HCT116 (cell line): Measurements from ENCODE around the gene SC5D. TPM values are rescaled to one million over a fixed set of nuclear protein-coding genes. Genes with fewer than 3 reads are reported as not detected.

Experiments used
- ATAC-seq: fragments of 200-7000 bp; cut with Tn5 transposase; 2 replicates; pipeline ENCODE4 v1.9.1; 2020; ENCODE audit warnings: mild to moderate bottlenecking, moderate library complexity
- BruUV-seq: library from RNA; stranded (reverse); fragments of 400-500 nt; replicated peaks from 2 replicates; lab custom pipeline; 2021; lab: Mats Ljungman, UMichigan
- CTCF ChIA-PET: fragments of 300-600 bp; sonication (Branson Sonifier 250); formaldehyde crosslinking; loops from one replicate; lab custom pipeline; 2021; ENCODE audit warnings: antibody characterized with exemption; lab: Charles Lee
- POLR2A ChIA-PET: fragments of 300-600, 350-600 bp; sonication (Branson Sonifier 250); formaldehyde crosslinking; loops from one replicate; lab custom pipeline; 2021; ENCODE audit warnings: antibody characterized with exemption; lab: Charles Lee
- RAD21 ChIA-PET, 2 experiments: fragments of 300-600 bp; sonication (Branson Sonifier 250); formaldehyde crosslinking; loops; one replicate each; lab custom pipeline; 2023; ENCODE audit warnings: low total read pairs in 2 of 2; ENCODE audit not compliant: uncharacterized antibody in 2 of 2, unreplicated experiment in 2 of 2, low non-redundant PET in 1 of 2; lab: Charles Lee
- DNase-seq: peaks from one replicate; pipeline ENCODE4 v3.0.0-alpha.2; 2010; ENCODE audit warnings: low read depth, low spot score
- H2AFZ ChIP-seq: fragments of 200-600 bp; shearing (Covaris generic), sonication (generic); 2 replicates; pipeline ENCODE4 v1.6.1; 2017; ENCODE audit warnings: low read depth, mixed run types, mixed read lengths, antibody characterized with exemption, low read length; ENCODE audit not compliant: poor library complexity, severe bottlenecking
- H3K27ac ChIP-seq: 2 replicates; pipeline ENCODE4 v1.5.1; 2012; ENCODE audit warnings: low read depth, low read length
- H3K27me3 ChIP-seq: fragments of 200-600 bp; sonication (generic); 2 replicates; pipeline ENCODE4 v1.6.1; 2016; ENCODE audit warnings: mixed run types, low read length, mixed read lengths; ENCODE audit not compliant: insufficient read depth
- H3K36me3 ChIP-seq, 2 experiments: fragments of 200-500 bp in 1 of 2; fragments of 200-600 bp in 1 of 2; sonication (Bioruptor generic) in 1 of 2; sonication (generic) in 1 of 2; 2 replicates each; pipeline versions ENCODE4 v1.5.1 to v1.6.1; 2014 to 2016; ENCODE audit warnings: low read length in 2 of 2, inconsistent platforms in 1 of 2, mixed read lengths in 1 of 2, mixed run types in 1 of 2; ENCODE audit not compliant: insufficient read depth in 2 of 2, control insufficient read depth in 1 of 2
- H3K4me1 ChIP-seq, 2 experiments: fragments of 200-600 bp in 1 of 2; sonication (generic) in 1 of 2; 2 replicates each; pipeline versions ENCODE4 v1.5.1 to v1.6.1; 2012 to 2017; ENCODE audit warnings: low read length in 2 of 2, inconsistent platforms in 1 of 2, mild to moderate bottlenecking in 1 of 2, mixed read lengths in 1 of 2, mixed run types in 1 of 2, moderate library complexity in 1 of 2; ENCODE audit not compliant: insufficient read depth in 2 of 2, control insufficient read depth in 1 of 2
- H3K4me2 ChIP-seq: fragments of 200-600 bp; sonication (generic); 2 replicates; pipeline ENCODE4 v1.6.1; 2017; ENCODE audit warnings: mixed run types, low read length, mixed read lengths
- H3K4me3 ChIP-seq, 2 experiments: fragments of 200-600 bp in 1 of 2; sonication (generic) in 1 of 2; replicated peaks in 1 of 2; 2 replicates each; pipeline ENCODE4 v1.5.1; 2011 to 2016; ENCODE audit warnings: low read length in 2 of 2, control low read depth in 1 of 2, low read depth in 1 of 2, mild to moderate bottlenecking in 1 of 2, mixed read lengths in 1 of 2, mixed run types in 1 of 2
- H3K79me2 ChIP-seq: fragments of 200-600 bp; sonication (generic); 2 replicates; pipeline ENCODE4 v1.6.1; 2017; ENCODE audit warnings: mild to moderate bottlenecking, mixed run types, low read length, moderate library complexity, mixed read lengths; ENCODE audit not compliant: insufficient read depth
- H3K9ac ChIP-seq: fragments of 200-600 bp; sonication (generic); 2 replicates; pipeline ENCODE4 v1.6.1; 2016; ENCODE audit warnings: low read length, mixed read lengths
- H3K9me2 ChIP-seq: fragments of 200-600 bp; sonication (generic), shearing (Covaris generic); 2 replicates; pipeline ENCODE4 v1.6.1; 2017; ENCODE audit warnings: mixed run types, mild to moderate bottlenecking, moderate library complexity; ENCODE audit not compliant: insufficient read depth
- H3K9me3 ChIP-seq, 2 experiments: fragments of 200-500 bp in 1 of 2; fragments of 200-600 bp in 1 of 2; sonication (Bioruptor generic) in 1 of 2; sonication (generic) in 1 of 2; 2 replicates each; pipeline ENCODE4 v1.6.1; 2014 to 2017; ENCODE audit warnings: low read length in 2 of 2, mixed read lengths in 2 of 2, inconsistent platforms in 1 of 2, low read depth in 1 of 2, mild to moderate bottlenecking in 1 of 2, mixed run types in 1 of 2, moderate library complexity in 1 of 2; ENCODE audit not compliant: control insufficient read depth in 1 of 2, insufficient read depth in 1 of 2
- H4K20me1 ChIP-seq: fragments of 200-600 bp; sonication (generic), shearing (Covaris generic); 2 replicates; pipeline ENCODE4 v1.6.1; 2017; ENCODE audit warnings: mixed run types, mild to moderate bottlenecking, moderate library complexity; ENCODE audit not compliant: insufficient read depth
- ATF3 ChIP-seq: IDR thresholded peaks from 2 replicates; pipeline ENCODE4 v1.6.1; 2012
- CBX3 ChIP-seq: IDR thresholded peaks from 2 replicates; pipeline ENCODE4 v1.6.1; 2012; ENCODE audit warnings: low read depth
- EGR1 ChIP-seq: IDR thresholded peaks from 2 replicates; pipeline ENCODE4 v1.6.1; 2012; ENCODE audit warnings: low read depth
- ELF1 ChIP-seq: IDR thresholded peaks from 2 replicates; pipeline ENCODE4 v1.6.1; 2012; ENCODE audit warnings: low read depth, borderline replicate concordance
- EZH2 ChIP-seq: fragments of 200-600 bp; sonication (generic); IDR thresholded peaks from 2 replicates; pipeline ENCODE4 v1.6.1; 2017; ENCODE audit warnings: antibody characterized with exemption, mixed run types
- EZH2phosphoT487 ChIP-seq: fragments of 200-600 bp; IDR thresholded peaks from 2 replicates; pipeline ENCODE4 v1.6.1; 2018; ENCODE audit warnings: antibody characterized with exemption, borderline replicate concordance
- FOSL1 ChIP-seq: IDR thresholded peaks from 2 replicates; pipeline ENCODE4 v1.6.1; 2012; ENCODE audit warnings: low read depth
- JUND ChIP-seq: IDR thresholded peaks from 2 replicates; pipeline ENCODE4 v1.6.1; 2012
- MAX ChIP-seq: IDR thresholded peaks from 2 replicates; pipeline ENCODE4 v1.6.1; 2012
- POLR2A ChIP-seq: IDR thresholded peaks from 2 replicates; pipeline ENCODE4 v1.7.0; 2011; ENCODE audit warnings: borderline replicate concordance; ENCODE audit not compliant: insufficient read depth, insufficient read length; ENCODE audit errors: extremely low read depth
- POLR2AphosphoS5 ChIP-seq: IDR thresholded peaks from 2 replicates; pipeline ENCODE4 v1.6.1; 2011; ENCODE audit warnings: mild to moderate bottlenecking, low read depth, low read length, moderate library complexity
- RAD21 ChIP-seq: IDR thresholded peaks from 2 replicates; pipeline ENCODE4 v1.6.1; 2012; ENCODE audit warnings: low read depth, mild to moderate bottlenecking
- SRF ChIP-seq: IDR thresholded peaks from 2 replicates; pipeline ENCODE4 v1.6.1; 2012; ENCODE audit warnings: low read depth
- TCF7L2 ChIP-seq: IDR thresholded peaks from 2 replicates; pipeline ENCODE4 v1.7.0; 2011; ENCODE audit warnings: borderline replicate concordance, inconsistent platforms; ENCODE audit not compliant: insufficient read depth, insufficient read length; ENCODE audit errors: extremely low read depth
- YY1 ChIP-seq: IDR thresholded peaks from 2 replicates; pipeline ENCODE4 v1.6.1; 2011; ENCODE audit warnings: low read length, low read depth, moderate library complexity, mild to moderate bottlenecking; ENCODE audit not compliant: insufficient replicate concordance; ENCODE audit errors: extremely low read depth
- ZBTB33 ChIP-seq: IDR thresholded peaks from 2 replicates; pipeline ENCODE4 v1.6.1; 2011; ENCODE audit warnings: mild to moderate bottlenecking, low read length, moderate library complexity; ENCODE audit not compliant: insufficient replicate concordance; ENCODE audit errors: extremely low read depth
- ZFX ChIP-seq: fragments of 450-650 bp; IDR thresholded peaks from 2 replicates; pipeline ENCODE4 v1.6.1; 2017
- ZNF274 ChIP-seq: fragments of 200-500 bp; sonication (Bioruptor generic); IDR thresholded peaks from 2 replicates; pipeline ENCODE4 v1.6.1; 2014; ENCODE audit warnings: mild to moderate bottlenecking, low read depth, low read length, inconsistent platforms
- intact Hi-C: fragments of 100-400 bp; cut with micrococcal nuclease; formaldehyde crosslinking; loops from 2 replicates; pipeline ENCODE4 v1.10.0; 2022
- total RNA-seq: library from RNA; stranded (reverse); gene quantifications from one replicate; pipeline ENCODE4 v1.2.1, GENCODE V29; 2021; ENCODE audit not compliant: unreplicated experiment

The SC5D gene
- total RNA-seq, 1 experiment from 2014 or later = 24.1 TPM

GRCh38 chr11:121341609-121342008, 49.0 kb downstream of the SC5D start:
- Histone ChIP-seq H3K36me3 (no peaks in the 10 kb centered on the region), H2AFZ (no peak overlapping the region), H3K9me2 (no peaks in the 10 kb centered on the region), H3K4me2 (no peak overlapping the region), H3K9ac (no peak overlapping the region), H3K9me3 (no peaks in the 10 kb centered on the region), H3K27me3 (peaks cover 6% of the 10 kb centered on the region; the same call in 1 of the 2 replicates), H4K20me1 (no peaks in the 10 kb centered on the region), H3K27ac (no peak overlapping the region), H3K4me1 (no peaks in the 10 kb centered on the region)
- ATAC-seq (no peak), DNase-seq (no peak)
- ChIA-PET POLR2A (no interaction called here), RAD21 (no interaction called here)
- intact Hi-C loops = no loop called here
- no TSS peak for BruUV-seq
- no peak for TF ChIP-seq ZFX
- TF ChIP-seq RAD21 = no peak
- TF ChIP-seq MAX = no peak
- no peak for TF ChIP-seq FOSL1
- TF ChIP-seq YY1 = no peak
- TF ChIP-seq EZH2phosphoT487 = no peak
- no peak for TF ChIP-seq ELF1
- TF ChIP-seq POLR2AphosphoS5 = no peak
- TF ChIP-seq EZH2 = no peak
- TF ChIP-seq, all 23 proteins: peak for 0
- CTCF ChIA-PET = no interaction called here
- Histone ChIP-seq H3K4me3 (no peak overlapping the region), H3K79me2 (no peaks in the 10 kb centered on the region)

- no peak for ATAC-seq
- RAD21 ChIA-PET = no interaction called here
- TF ChIP-seq YY1 (no peak), JUND (no peak), POLR2A (no peak), EZH2 (no peak), ELF1 (no peak), CBX3 (no peak), EGR1 (no peak), ZNF274 (no peak), ZBTB33 (no peak), MAX (no peak), EZH2phosphoT487 (no peak), RAD21 (no peak), ATF3 (no peak), SRF (no peak), TCF7L2 (no peak)
These were observed 52.3 kb downstream of the SC5D start for GRCh38 chr11:121344824-121345223.

More at GRCh38 chr11:121344824-121345223, 52.3 kb downstream of the SC5D start:
- Histone ChIP-seq H3K4me3 (no peak overlapping the region), H3K36me3 (no peaks in the 10 kb centered on the region), H3K9ac (no peak overlapping the region), H3K9me3 (no peaks in the 10 kb centered on the region), H4K20me1 (no peaks in the 10 kb centered on the region), H3K27ac (no peak overlapping the region), H3K4me2 (no peak overlapping the region), H2AFZ (no peak overlapping the region), H3K27me3 (peaks cover 14% of the 10 kb centered on the region; the same call in 1 of the 2 replicates), H3K9me2 (no peaks in the 10 kb centered on the region), H3K79me2 (no peaks in the 10 kb centered on the region), H3K4me1 (no peaks in the 10 kb centered on the region)
- ChIA-PET POLR2A (interaction anchor here (0.7 kb wide), 1 partner anchor 22 kb away, joined by 3 read pairs; no protein-coding TSS in a partner anchor), CTCF (no interaction called here)
- no TSS peak for BruUV-seq
- intact Hi-C loops = no loop called here
- no peak for DNase-seq
